ENCODE measurements around the gene ARHGAP20. TPM values are rescaled to one million over a fixed set of nuclear protein-coding genes. Genes with fewer than 3 reads are reported as not detected.
A peak's percentile ranks its signal among the peaks of the same experiment; 100 is the strongest.

The ARHGAP20 gene
- total RNA-seq, 1 donor from 2014 or later: 1.0 TPM

DNA sequence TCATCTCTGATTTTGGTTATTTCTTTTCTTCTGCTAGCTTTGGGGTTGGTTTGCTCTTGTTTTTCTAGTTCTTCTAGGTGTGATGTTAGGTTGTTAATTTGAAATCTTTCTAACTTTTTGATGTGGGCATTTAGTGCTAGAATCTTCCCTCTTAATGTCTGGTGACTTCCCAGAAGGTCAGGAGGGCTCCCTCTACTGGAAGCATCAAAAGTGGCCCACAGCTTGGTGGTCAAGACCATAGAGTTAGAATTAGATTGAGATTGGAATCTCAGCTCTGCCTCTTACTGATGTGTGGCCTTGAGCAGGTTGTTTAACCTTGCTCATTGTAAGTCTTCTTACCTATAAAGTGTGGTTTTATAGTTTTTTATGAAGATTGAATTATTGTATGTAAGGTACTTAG, 183.2 kb downstream of the ARHGAP20 start:
- DNase-seq (ENCODE audit: low spot score) (no peak), ATAC-seq (peak; percentile 68)

DNA sequence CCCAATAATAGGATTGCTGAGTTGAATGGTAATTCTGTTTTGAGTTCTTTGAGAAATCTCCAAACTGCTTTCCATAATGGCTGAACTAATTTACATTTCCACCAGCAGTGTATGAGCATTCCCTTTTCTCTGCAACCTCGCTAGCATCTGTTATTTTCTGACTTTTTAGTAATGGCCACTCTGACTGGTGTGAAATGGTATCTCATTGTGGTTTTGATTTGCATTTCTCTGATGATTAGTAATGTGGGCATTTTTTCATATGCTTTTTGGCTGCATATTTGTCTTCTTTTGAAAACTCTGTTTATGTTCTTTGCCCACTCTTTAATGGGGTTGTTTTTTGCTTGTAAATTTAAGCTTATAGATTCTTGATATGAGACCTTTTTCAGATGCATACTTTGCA, 185.1 kb downstream of the ARHGAP20 start:
- no peak for DNase-seq (ENCODE audit: low spot score)
- no peak for ATAC-seq
